Natural killer cell (primary cell): ENCODE results near the gene MYH3. TPM values are rescaled to one million over a fixed set of nuclear protein-coding genes. Genes with fewer than 3 reads are reported as not detected.

ENCODE experiments used
- ATAC-seq, 3 donors: fragments of 150-1000 bp in 2 of 3; fragments of 200-7000 bp in 1 of 3; cut with Tn5 transposase; 1 replicate in 1 of 3; 2 replicates in 2 of 3; pipeline ENCODE4 v1.10.0; 2021; ENCODE audit warnings: mild to moderate bottlenecking in 2 of 3, moderate library complexity in 2 of 3
- DNase-seq, 2 donors: peaks; one replicate each; pipeline versions ENCODE4 v3.0.0 to v3.0.0-alpha.2; 2013 to 2021; ENCODE audit warnings: mixed read lengths in 1 of 2
- H3K27ac ChIP-seq: one replicate; pipeline ENCODE4 v1.5.1; 2013; ENCODE audit warnings: mild to moderate bottlenecking, low read length
- H3K27me3 ChIP-seq: one replicate; pipeline ENCODE4 v1.6.1; 2013; ENCODE audit warnings: low read length; ENCODE audit not compliant: control insufficient read depth, insufficient read depth
- H3K36me3 ChIP-seq: one replicate; pipeline ENCODE4 v1.6.1; 2013; ENCODE audit warnings: low read length; ENCODE audit not compliant: control insufficient read depth, insufficient read depth
- H3K4me1 ChIP-seq: one replicate; pipeline ENCODE4 v1.6.1; 2013; ENCODE audit warnings: low read length; ENCODE audit not compliant: control insufficient read depth, insufficient read depth
- H3K4me3 ChIP-seq: one replicate; pipeline ENCODE4 v1.5.1; 2013; ENCODE audit warnings: low read length
- H3K9me3 ChIP-seq: one replicate; pipeline ENCODE4 v1.6.1; 2013; ENCODE audit warnings: low read length; ENCODE audit not compliant: control insufficient read depth, insufficient read depth
- H3K27ac Mint-ChIP-seq, 2 donors: one replicate each; pipeline ENCODE4 v1.8.0; 2022; ENCODE audit warnings: mild to moderate bottlenecking in 2 of 2, mixed read lengths in 2 of 2, moderate library complexity in 1 of 2
- H3K27me3 Mint-ChIP-seq, 2 donors: one replicate each; pipeline ENCODE4 v1.8.0; 2022; ENCODE audit warnings: low read depth in 2 of 2, mixed read lengths in 2 of 2
- H3K36me3 Mint-ChIP-seq: one replicate; pipeline ENCODE4 v1.8.0; 2022; ENCODE audit warnings: mixed read lengths
- H3K4me1 Mint-ChIP-seq, 2 donors: one replicate each; pipeline ENCODE4 v1.8.0; 2022; ENCODE audit warnings: mixed read lengths in 2 of 2
- H3K4me3 Mint-ChIP-seq: one replicate; pipeline ENCODE4 v1.8.0; 2022; ENCODE audit warnings: mild to moderate bottlenecking, moderate library complexity, mixed read lengths
- H3K9me3 Mint-ChIP-seq, 2 donors: one replicate each; pipeline ENCODE4 v1.8.0; 2022; ENCODE audit warnings: mixed read lengths in 2 of 2
- WGBS: methylation state at CpG from one replicate; pipeline ENCODE4 v1.1.7; 2013; ENCODE audit warnings: missing lambda C conversion rate; ENCODE audit not compliant: insufficient coverage; 5-methylcytosine and 5-hydroxymethylcytosine counted together
- intact Hi-C: fragments of 100-400 bp; cut with micrococcal nuclease; formaldehyde crosslinking; loops from one replicate; pipeline ENCODE4 v1.14.2; 2022
- total RNA-seq, 4 donors: library from RNA; stranded (reverse); fragments of 120-200 nt in 1 of 4; gene quantifications; one replicate each; pipeline versions ENCODE4 v1.2.3 to v1.2.4, GENCODE V29; 2013 to 2022
- TF ChIP-seq, protein P1 (sequence below): fragments of 200-600 bp; IDR thresholded peaks from one replicate; pipeline ENCODE4 v1.8.0; 2022; ENCODE audit warnings: antibody characterized with exemption

The MYH3 gene
- total RNA-seq, 3 donors from 2014 or later (not counting 1 experiment from before 2014, with no cell fraction given), result 4.3 to 6.6 (median 6.2) TPM

DNA sequence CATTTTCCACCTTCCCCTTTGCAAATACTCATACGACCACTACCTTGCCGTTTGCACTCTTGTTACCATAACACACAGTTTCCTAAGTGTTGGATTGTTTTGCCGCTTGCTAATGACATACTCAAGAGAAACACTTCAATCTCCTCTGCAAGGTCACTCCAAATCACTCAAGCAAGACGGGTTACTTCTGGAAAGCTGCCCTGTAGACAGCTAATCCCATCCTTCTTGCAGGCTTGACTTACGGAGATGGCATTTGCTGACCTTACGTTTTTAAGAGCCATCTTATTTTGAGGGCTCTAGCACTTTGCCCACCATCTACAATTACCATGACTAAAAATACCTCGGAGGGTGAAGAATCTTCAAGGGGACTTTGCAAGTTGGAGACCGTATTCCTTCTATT is 46.2 kb downstream of the MYH3 start:
- peaks cover 3 to 8% of the 10 kb centered on the region in 2 donors for H3K27me3 Mint-ChIP-seq
- intact Hi-C loops, result loop anchor here (10.0 kb wide), 1 partner anchor 286 kb away; no protein-coding TSS in a partner anchor
- H3K4me3 ChIP-seq, result no peak overlapping the region
- H3K36me3 Mint-ChIP-seq, result no peaks in the 10 kb centered on the region
- no peaks in the 10 kb centered on the region for H3K9me3 Mint-ChIP-seq
- TF ChIP-seq, protein P1, sequence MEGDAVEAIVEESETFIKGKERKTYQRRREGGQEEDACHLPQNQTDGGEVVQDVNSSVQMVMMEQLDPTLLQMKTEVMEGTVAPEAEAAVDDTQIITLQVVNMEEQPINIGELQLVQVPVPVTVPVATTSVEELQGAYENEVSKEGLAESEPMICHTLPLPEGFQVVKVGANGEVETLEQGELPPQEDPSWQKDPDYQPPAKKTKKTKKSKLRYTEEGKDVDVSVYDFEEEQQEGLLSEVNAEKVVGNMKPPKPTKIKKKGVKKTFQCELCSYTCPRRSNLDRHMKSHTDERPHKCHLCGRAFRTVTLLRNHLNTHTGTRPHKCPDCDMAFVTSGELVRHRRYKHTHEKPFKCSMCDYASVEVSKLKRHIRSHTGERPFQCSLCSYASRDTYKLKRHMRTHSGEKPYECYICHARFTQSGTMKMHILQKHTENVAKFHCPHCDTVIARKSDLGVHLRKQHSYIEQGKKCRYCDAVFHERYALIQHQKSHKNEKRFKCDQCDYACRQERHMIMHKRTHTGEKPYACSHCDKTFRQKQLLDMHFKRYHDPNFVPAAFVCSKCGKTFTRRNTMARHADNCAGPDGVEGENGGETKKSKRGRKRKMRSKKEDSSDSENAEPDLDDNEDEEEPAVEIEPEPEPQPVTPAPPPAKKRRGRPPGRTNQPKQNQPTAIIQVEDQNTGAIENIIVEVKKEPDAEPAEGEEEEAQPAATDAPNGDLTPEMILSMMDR, result no peak
- no peaks in the 10 kb centered on the region for H3K4me1 Mint-ChIP-seq
- no peaks in the 10 kb centered on the region for H3K4me1 ChIP-seq
- no peak overlapping the region for H3K27ac ChIP-seq
- peaks cover 2% of the 10 kb centered on the region for H3K27me3 ChIP-seq
- no peak overlapping the region for H3K27ac Mint-ChIP-seq
- H3K4me3 Mint-ChIP-seq, result no peak overlapping the region
- no peaks in the 10 kb centered on the region for H3K36me3 ChIP-seq
- WGBS, result 92% methylated on average over 8 of the region's 8 CpGs
- H3K9me3 ChIP-seq, result no peaks in the 10 kb centered on the region
- DNase-seq (no peak), ATAC-seq (no peak)

DNA sequence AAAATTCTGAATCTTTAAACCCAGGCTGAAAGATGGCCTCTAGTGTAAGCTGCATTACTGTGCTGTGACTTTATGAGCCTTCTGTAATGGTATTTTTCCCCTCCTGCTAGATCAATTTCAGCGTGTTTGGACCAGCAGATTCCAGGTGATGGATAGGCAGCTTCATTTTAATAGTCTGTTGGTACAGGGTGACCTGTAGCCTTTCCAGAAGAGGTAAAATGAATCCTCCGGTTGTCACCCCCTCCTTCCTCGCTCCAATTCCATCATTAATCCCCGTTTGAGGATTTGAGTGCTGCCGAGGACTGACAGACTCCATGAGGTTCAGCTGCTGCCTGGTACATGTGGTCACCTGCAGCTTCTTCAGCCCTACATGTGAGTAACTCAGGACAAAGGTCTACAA is 48.9 kb downstream of the MYH3 start:
- Histone ChIP-seq H3K27me3 (peaks cover 2% of the 10 kb centered on the region), H3K27ac (no peak overlapping the region), H3K9me3 (no peaks in the 10 kb centered on the region), H3K36me3 (no peaks in the 10 kb centered on the region), H3K4me3 (no peak overlapping the region), H3K4me1 (no peaks in the 10 kb centered on the region)
- ATAC-seq (no peak), DNase-seq (no peak)
- Mint-ChIP-seq H3K36me3 (no peaks in the 10 kb centered on the region), H3K27ac (no peak overlapping the region), H3K4me3 (no peak overlapping the region), H3K9me3 (no peaks in the 10 kb centered on the region), H3K4me1 (no peaks in the 10 kb centered on the region), H3K27me3 (peaks cover 4 to 5% of the 10 kb centered on the region in 2 donors)
- 87% methylated on average over 4 of the region's 5 CpGs for WGBS
- TF ChIP-seq, protein P1, result no peak
- intact Hi-C loops, result no loop called here

DNA sequence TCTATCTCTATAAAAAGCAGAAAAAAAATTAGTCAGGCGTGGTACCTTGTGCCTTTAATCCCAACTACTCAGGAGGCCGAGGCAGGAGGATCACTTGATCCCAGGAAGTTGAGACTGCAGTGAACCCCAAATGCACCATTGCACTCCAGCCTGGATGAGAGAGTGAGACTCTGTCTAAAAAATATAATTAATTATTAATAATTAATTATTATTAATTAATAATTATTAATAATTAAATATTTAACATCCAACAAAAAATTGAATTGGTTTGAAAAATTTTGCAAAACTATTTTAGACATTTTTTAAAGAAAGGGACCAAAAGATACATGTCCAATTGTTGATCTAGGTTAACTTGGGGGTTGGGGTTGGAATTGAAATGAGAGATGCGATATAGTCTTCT is 51.0 kb downstream of the MYH3 start:
- Histone ChIP-seq H3K27ac (no peak overlapping the region), H3K9me3 (no peaks in the 10 kb centered on the region), H3K4me3 (no peak overlapping the region), H3K36me3 (no peaks in the 10 kb centered on the region), H3K27me3 (peaks cover 2% of the 10 kb centered on the region), H3K4me1 (no peaks in the 10 kb centered on the region)
- H3K36me3 Mint-ChIP-seq, result no peaks in the 10 kb centered on the region
- H3K9me3 Mint-ChIP-seq, result no peaks in the 10 kb centered on the region
- intact Hi-C loops, result no loop called here
- no peak overlapping the region for H3K4me3 Mint-ChIP-seq
- no peak for ATAC-seq
- no peak for DNase-seq
- WGBS, result 100% methylated on average over 2 of the region's 3 CpGs
- no peaks in the 10 kb centered on the region for H3K4me1 Mint-ChIP-seq
- H3K27ac Mint-ChIP-seq, result no peak overlapping the region
- H3K27me3 Mint-ChIP-seq, result peaks cover 13 to 22% of the 10 kb centered on the region in 2 donors
- TF ChIP-seq, protein P1, result no peak

DNA sequence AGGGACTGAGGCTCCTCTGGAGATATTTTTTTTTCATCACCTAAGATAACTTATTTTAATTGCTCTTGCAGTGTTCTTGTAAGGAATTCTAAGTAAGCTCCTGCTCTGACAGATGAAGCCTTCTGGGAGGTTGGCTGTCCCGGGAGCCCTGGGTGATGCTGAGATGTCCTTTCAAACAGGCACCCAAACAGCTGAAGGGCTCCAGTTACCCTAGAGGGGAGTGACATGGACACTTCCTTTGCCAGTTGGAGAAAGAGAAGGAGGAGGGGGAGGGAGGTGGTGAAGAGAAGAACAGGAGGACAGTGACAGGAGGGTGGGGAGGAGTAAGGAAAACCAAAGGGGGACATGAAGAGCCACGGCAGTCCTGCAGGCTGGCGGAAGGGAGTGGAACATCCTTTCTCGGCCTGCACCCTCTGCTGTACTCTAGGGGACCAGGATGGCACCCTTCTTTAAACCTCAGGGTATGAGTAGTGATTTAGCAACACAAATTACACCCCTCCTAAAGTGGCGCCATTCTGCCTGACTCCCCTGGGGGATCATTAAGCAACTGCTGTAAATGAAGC is 51.8 kb downstream of the MYH3 start:
- no peak overlapping the region for H3K27ac ChIP-seq
- H3K9me3 Mint-ChIP-seq, result no peaks in the 10 kb centered on the region
- TF ChIP-seq, protein P1, result no peak
- DNase-seq (no peak), ATAC-seq (no peak)
- no peaks in the 10 kb centered on the region for H3K4me1 Mint-ChIP-seq
- 72% methylated on average over 5 of the region's 5 CpGs for WGBS
- H3K4me3 ChIP-seq, result no peak overlapping the region
- H3K4me1 ChIP-seq, result no peaks in the 10 kb centered on the region
- H3K9me3 ChIP-seq, result no peaks in the 10 kb centered on the region
- H3K27me3 ChIP-seq, result peaks cover 2% of the 10 kb centered on the region
- peaks cover 13 to 22% of the 10 kb centered on the region in 2 donors for H3K27me3 Mint-ChIP-seq
- no peak overlapping the region for H3K27ac Mint-ChIP-seq
- intact Hi-C loops, result no loop called here
- no peak overlapping the region for H3K4me3 Mint-ChIP-seq
- no peaks in the 10 kb centered on the region for H3K36me3 ChIP-seq
- no peaks in the 10 kb centered on the region for H3K36me3 Mint-ChIP-seq
